ENCODE results near the gene MDFIC2. TPM values are rescaled to one million over a fixed set of nuclear protein-coding genes. Genes with fewer than 3 reads are reported as not detected.

MDFIC2 gene
- total RNA-seq, 1 donor = not detected

DNA sequence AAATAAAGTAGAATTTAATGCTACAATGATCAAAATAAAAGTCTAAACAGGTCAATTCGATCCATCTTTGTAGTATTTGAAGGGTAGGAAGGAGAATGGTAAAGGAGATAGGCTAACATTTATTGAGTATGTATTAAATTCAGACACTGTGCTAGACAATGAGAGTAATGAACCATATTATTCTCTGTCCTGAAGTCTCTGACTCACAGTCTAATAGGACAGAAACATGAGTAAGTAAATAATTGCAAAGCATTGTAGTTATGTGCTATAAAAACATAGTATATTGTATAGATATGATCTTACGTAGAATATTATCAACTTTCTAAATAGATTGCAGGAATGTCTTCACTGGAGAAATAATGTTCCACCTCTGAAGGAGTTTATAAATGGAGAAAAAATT, 64.5 kb downstream of the MDFIC2 start:
- no peak for DNase-seq (ENCODE audit: low read depth)
- TF ChIP-seq, protein P1, sequence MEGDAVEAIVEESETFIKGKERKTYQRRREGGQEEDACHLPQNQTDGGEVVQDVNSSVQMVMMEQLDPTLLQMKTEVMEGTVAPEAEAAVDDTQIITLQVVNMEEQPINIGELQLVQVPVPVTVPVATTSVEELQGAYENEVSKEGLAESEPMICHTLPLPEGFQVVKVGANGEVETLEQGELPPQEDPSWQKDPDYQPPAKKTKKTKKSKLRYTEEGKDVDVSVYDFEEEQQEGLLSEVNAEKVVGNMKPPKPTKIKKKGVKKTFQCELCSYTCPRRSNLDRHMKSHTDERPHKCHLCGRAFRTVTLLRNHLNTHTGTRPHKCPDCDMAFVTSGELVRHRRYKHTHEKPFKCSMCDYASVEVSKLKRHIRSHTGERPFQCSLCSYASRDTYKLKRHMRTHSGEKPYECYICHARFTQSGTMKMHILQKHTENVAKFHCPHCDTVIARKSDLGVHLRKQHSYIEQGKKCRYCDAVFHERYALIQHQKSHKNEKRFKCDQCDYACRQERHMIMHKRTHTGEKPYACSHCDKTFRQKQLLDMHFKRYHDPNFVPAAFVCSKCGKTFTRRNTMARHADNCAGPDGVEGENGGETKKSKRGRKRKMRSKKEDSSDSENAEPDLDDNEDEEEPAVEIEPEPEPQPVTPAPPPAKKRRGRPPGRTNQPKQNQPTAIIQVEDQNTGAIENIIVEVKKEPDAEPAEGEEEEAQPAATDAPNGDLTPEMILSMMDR (IDR thresholded peaks at IDR 0.05; ENCODE audit: insufficient read depth, low read length) = no peak
- H3K4me3 ChIP-seq (ENCODE audit: low read depth, low read length) = no peak overlapping the region

DNA sequence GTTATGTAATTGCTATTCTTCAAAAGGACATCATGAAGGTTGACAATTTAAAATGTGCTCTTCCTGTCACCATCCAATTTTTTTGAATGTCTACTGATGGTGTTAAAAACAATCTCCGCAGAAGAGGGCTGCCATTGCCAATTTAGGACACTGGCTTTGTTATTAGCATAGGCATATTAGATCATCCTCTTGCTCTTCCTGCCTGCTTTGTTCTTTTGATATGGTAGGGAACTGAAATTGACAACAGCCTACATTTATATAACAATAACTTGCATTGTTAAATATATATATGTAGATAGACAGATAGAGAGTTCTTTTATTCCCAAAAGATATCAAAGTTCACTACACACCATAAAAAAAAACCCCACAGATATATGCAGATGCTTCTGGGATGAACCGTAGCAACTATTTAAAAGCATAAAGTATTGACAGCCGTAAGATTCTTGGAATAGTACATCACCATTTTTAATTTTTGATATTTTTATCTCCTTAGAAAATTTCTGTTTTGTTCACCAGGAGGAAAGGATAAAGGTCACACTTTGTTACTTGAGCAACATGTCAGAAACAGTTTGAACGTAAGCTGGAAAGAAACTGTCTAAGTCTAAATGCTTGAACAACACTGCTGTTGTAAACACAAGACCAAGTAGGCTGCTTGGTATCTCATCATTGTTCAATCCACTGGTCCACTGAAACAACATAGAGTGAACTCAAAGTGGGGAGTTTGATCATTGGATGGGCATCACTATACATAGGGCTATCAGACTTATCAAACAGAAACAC, 66.5 kb downstream of the MDFIC2 start:
- no peak for DNase-seq (ENCODE audit: low read depth)
- H3K4me3 ChIP-seq (ENCODE audit: low read depth, low read length) = no peak overlapping the region
- TF ChIP-seq, protein P1 (IDR thresholded peaks at IDR 0.05; ENCODE audit: insufficient read depth, low read length) = no peak

DNA sequence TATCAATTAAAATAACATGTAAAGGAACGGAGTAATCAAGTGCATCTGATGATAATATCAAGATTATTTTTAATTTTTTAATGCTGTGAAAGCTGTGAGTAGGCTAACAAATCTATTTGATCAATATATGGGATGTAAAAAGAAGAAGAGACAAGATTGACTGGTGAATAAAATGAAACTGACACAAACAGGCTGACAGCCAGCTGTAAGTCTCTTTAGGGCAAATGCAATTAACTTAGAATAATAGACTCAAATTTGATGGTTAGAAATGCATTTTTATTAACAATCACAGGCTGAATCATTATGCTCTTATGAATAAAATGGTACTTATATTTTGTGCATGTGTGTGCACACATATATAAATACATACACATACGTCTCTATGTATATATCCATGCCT, 68.0 kb downstream of the MDFIC2 start:
- no peak overlapping the region for H3K4me3 ChIP-seq (ENCODE audit: low read depth, low read length)
- no peak for DNase-seq (ENCODE audit: low read depth)
- TF ChIP-seq, protein P1 (IDR thresholded peaks at IDR 0.05; ENCODE audit: insufficient read depth, low read length) = no peak

DNA sequence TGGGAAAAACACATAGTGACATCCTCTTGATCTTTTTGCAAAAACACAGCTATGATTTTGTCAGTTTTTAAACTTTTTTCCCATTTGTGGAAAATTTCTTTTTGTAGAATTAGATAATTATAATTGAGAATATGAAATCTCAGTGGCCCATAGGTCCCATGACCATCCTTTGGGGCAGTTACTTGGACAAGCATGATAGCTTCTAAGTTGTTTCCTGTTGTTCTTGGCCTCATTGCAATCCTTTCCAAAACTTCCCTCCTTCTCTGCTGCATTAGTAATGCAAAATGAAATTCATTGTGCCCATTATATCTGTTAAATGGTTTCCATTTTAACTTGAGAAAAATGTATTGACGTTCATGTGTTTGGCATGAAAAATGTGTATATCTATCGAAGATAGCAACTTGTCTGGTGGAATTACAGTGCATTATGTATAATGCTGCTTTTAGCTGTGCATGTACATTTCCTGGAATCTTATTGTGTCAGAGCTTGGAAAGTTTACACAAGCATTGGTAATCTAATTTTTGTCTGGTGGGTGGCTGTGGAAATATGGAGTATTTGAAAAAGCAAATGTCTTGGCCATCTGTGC, 70.0 kb downstream of the MDFIC2 start:
- TF ChIP-seq, protein P1 (IDR thresholded peaks at IDR 0.05; ENCODE audit: insufficient read depth, low read length) = no peak
- no peak overlapping the region for H3K4me3 ChIP-seq (ENCODE audit: low read depth, low read length)
- peak; percentile 47 for DNase-seq (ENCODE audit: low read depth)

DNA sequence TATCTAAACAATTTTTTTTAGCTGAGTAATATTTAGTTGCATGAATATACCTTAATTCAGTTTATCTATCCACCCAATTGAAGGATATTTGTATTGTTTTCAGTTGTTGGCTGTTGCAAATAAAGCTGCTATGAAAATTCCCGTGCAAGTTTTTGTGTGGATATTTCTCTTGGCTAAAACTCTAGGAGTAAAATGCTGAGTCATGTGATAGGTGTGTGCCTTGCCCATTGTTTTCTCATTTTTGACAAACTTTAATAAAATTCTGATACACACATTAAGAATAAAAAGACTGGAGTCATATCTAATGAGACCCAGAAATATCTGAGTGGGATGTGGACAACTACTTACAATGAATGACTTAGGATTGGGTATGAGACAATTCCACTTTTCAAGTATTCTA, 78.6 kb downstream of the MDFIC2 start:
- peak; percentile 14 for DNase-seq (ENCODE audit: low read depth)
- TF ChIP-seq, protein P1 (IDR thresholded peaks at IDR 0.05; ENCODE audit: insufficient read depth, low read length) = no peak
- no peak overlapping the region for H3K4me3 ChIP-seq (ENCODE audit: low read depth, low read length)

DNA sequence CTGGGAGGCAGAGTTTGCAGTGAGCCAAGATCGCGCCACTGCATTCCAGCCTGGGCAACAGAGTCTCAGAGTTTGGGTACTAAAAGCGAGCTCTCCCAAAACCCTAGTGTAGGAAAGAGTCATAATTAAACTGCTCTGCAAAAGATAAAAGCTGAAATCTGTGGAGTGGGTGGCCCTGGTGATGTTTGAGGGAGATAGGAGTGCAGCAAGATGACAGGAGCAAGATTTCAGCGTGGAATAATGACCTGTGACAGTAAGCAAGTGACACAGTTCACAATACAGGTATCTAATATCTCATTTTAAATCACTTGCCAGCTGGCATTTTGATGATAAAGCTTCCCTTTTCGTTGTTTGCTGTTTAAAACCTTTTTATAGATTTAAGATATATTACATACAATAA, 79.3 kb downstream of the MDFIC2 start:
- TF ChIP-seq, protein P1 (IDR thresholded peaks at IDR 0.05; ENCODE audit: insufficient read depth, low read length) = no peak
- DNase-seq (ENCODE audit: low read depth) = no peak
- no peak overlapping the region for H3K4me3 ChIP-seq (ENCODE audit: low read depth, low read length)
